ENCODE data around the gene CD47. TPM values are rescaled to one million over a fixed set of nuclear protein-coding genes. Genes with fewer than 3 reads are reported as not detected.

Gene CD47
- total RNA-seq, 1 experiment from 2014 or later, result 15.5 TPM

DNA sequence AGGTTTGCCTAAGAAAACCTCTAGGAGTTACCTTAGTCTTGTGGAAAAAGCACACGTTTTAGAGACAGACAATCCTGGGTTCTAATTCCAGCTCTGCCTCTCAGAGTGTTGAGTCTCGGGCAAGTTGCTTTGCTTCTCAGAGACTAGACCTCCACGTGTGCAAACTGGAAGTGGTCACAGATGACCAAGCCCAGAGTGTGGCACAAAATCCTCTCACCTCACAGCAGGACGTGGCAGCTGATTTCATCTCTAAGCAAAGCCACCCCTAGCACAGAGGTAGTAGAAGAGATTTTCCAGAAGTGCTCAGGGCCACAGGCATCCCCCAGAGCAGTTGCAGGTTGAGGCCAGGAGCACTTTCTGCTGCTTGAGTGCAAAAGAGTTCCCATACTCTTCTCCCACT is 79.2 kb downstream of the CD47 start:
- no peaks in the 10 kb centered on the region for H3K36me3 Mint-ChIP-seq (ENCODE audit: insufficient read depth, unreplicated experiment)
- H3K27me3 ChIP-seq (replicated peaks; ENCODE audit: control insufficient read depth, insufficient read depth, low read length), result no peaks in the 10 kb centered on the region
- no TSS peak for BruUV-seq (replicated peaks)
- H3K27me3 Mint-ChIP-seq (ENCODE audit: insufficient read depth, unreplicated experiment), result peaks cover 7% of the 10 kb centered on the region
- ChIA-PET CTCF (no interaction called here), POLR2A (no interaction called here)
- no peak overlapping the region for H3K27ac Mint-ChIP-seq (ENCODE audit: unreplicated experiment)
- DNase-seq, result no peak
- H3K9me3 Mint-ChIP-seq (ENCODE audit: unreplicated experiment), result no peaks in the 10 kb centered on the region
- H3K36me3 ChIP-seq (ENCODE audit: control insufficient read depth, insufficient read depth, low read length), result no peaks in the 10 kb centered on the region
- H3K4me3 Mint-ChIP-seq (ENCODE audit: unreplicated experiment), result no peak overlapping the region
- H3K9me3 ChIP-seq, result no peaks in the 10 kb centered on the region
- intact Hi-C loops (cut with micrococcal nuclease; ENCODE audit: unreplicated experiment), result no loop called here
- peaks cover 1% of the 10 kb centered on the region; the same call in 1 of the 2 replicates for H3K4me1 ChIP-seq
- H3K4me1 Mint-ChIP-seq (ENCODE audit: low read depth, unreplicated experiment), result peaks cover 5% of the 10 kb centered on the region
- TF ChIP-seq, protein P1, sequence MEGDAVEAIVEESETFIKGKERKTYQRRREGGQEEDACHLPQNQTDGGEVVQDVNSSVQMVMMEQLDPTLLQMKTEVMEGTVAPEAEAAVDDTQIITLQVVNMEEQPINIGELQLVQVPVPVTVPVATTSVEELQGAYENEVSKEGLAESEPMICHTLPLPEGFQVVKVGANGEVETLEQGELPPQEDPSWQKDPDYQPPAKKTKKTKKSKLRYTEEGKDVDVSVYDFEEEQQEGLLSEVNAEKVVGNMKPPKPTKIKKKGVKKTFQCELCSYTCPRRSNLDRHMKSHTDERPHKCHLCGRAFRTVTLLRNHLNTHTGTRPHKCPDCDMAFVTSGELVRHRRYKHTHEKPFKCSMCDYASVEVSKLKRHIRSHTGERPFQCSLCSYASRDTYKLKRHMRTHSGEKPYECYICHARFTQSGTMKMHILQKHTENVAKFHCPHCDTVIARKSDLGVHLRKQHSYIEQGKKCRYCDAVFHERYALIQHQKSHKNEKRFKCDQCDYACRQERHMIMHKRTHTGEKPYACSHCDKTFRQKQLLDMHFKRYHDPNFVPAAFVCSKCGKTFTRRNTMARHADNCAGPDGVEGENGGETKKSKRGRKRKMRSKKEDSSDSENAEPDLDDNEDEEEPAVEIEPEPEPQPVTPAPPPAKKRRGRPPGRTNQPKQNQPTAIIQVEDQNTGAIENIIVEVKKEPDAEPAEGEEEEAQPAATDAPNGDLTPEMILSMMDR (IDR thresholded peaks at IDR 0.05; ENCODE audit: insufficient read depth in 1 of 2, low read depth in 1 of 2, low read length in 1 of 2, severe bottlenecking in 1 of 2, unreplicated experiment in 1 of 2), result no peak
- H3K4me3 ChIP-seq (ENCODE audit: low read depth, low read length), result no peak overlapping the region

DNA sequence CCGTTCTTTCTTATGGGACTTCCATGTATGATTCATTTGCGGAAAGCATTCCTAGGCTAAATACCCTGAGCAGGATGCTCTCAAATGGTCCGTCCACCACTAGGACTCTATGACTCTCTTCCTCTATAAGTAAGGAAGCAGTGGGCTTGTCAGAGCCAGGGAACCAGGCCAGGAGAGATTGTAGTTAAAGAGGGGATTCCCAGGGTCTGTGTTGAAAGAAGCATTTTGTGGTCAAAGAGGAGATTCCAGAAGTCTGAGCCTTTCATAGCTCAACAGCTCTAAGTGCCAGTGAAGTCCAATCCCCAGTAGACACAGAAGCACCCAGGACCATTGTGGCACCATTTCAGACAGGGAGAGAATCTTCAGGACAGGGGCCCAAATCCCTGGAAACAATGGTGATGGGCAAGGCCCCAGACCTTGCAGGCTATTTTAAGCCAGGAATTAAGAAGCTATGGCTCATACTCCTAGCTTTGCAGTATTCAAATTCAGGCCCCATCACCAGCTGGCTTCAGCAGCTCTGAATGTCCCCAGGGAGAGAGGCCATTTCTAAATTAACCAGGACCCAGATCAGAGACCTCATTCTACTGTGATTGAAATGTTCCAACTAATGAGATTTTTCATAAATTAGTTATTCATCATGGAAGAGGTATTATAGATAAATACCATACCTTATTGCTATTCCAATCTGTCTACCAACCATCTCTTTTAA is 81.7 kb downstream of the CD47 start:
- no peaks in the 10 kb centered on the region for H3K9me3 ChIP-seq
- peaks cover 7% of the 10 kb centered on the region for H3K27me3 Mint-ChIP-seq (ENCODE audit: insufficient read depth, unreplicated experiment)
- H3K9me3 Mint-ChIP-seq (ENCODE audit: unreplicated experiment), result no peaks in the 10 kb centered on the region
- H3K4me3 Mint-ChIP-seq (ENCODE audit: unreplicated experiment), result no peak overlapping the region
- no peak overlapping the region for H3K27ac Mint-ChIP-seq (ENCODE audit: unreplicated experiment)
- TF ChIP-seq, protein P1 (IDR thresholded peaks at IDR 0.05; ENCODE audit: insufficient read depth in 1 of 2, low read depth in 1 of 2, low read length in 1 of 2, severe bottlenecking in 1 of 2, unreplicated experiment in 1 of 2), result no peak
- no peak overlapping the region for H3K4me3 ChIP-seq (ENCODE audit: low read depth, low read length)
- intact Hi-C loops (cut with micrococcal nuclease; ENCODE audit: unreplicated experiment), result loop anchor here (5.0 kb wide), 1 partner anchor 213 kb away; the partner anchor contains the start of gene IFT57
- POLR2A ChIA-PET, result no interaction called here
- H3K36me3 Mint-ChIP-seq (ENCODE audit: insufficient read depth, unreplicated experiment), result no peaks in the 10 kb centered on the region
- H3K4me1 Mint-ChIP-seq (ENCODE audit: low read depth, unreplicated experiment), result peaks cover 10% of the 10 kb centered on the region
- H3K36me3 ChIP-seq (ENCODE audit: control insufficient read depth, insufficient read depth, low read length), result no peaks in the 10 kb centered on the region
- CTCF ChIA-PET, result interaction anchor here (0.9 kb wide), 1 partner anchor 68 kb away, joined by 3 read pairs; no protein-coding TSS in a partner anchor
- peaks cover 9% of the 10 kb centered on the region; the same call in 1 of the 2 replicates for H3K4me1 ChIP-seq
- H3K27me3 ChIP-seq (replicated peaks; ENCODE audit: control insufficient read depth, insufficient read depth, low read length), result no peaks in the 10 kb centered on the region
- no TSS peak for BruUV-seq (replicated peaks)
- DNase-seq, result no peak

DNA sequence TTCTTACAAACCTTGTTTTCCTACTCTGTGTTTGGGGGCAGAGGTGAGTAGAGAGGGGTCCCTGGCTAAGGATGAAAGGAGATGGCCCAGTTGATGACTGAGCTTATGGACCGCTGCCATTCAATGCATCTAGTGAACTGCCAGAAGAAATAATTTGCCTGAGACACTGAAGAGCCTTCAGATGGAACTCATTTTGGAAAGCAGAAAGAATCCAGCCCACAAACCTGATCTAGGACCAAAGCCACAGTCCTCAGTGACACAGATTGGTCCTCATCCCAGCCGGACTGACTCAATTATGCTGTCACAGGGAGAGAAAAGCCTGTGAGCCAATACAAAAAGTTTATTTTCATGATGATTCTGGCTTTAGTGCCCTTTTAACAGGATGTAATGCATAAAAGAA is 82.7 kb downstream of the CD47 start:
- POLR2A ChIA-PET, result no interaction called here
- Histone ChIP-seq H3K9me3 (no peaks in the 10 kb centered on the region), H3K4me3 (ENCODE audit: low read depth, low read length) (no peak overlapping the region), H3K27me3 (replicated peaks; ENCODE audit: control insufficient read depth, insufficient read depth, low read length) (no peaks in the 10 kb centered on the region), H3K4me1 (peaks cover 9% of the 10 kb centered on the region; the same call in 1 of the 2 replicates), H3K36me3 (ENCODE audit: control insufficient read depth, insufficient read depth, low read length) (no peaks in the 10 kb centered on the region)
- TF ChIP-seq, protein P1 (IDR thresholded peaks at IDR 0.05; ENCODE audit: insufficient read depth in 1 of 2, low read depth in 1 of 2, low read length in 1 of 2, severe bottlenecking in 1 of 2, unreplicated experiment in 1 of 2), result no peak
- H3K27me3 Mint-ChIP-seq (ENCODE audit: insufficient read depth, unreplicated experiment), result peaks cover 7% of the 10 kb centered on the region
- DNase-seq, result no peak
- H3K4me3 Mint-ChIP-seq (ENCODE audit: unreplicated experiment), result no peak overlapping the region
- BruUV-seq (replicated peaks), result no TSS peak
- no peaks in the 10 kb centered on the region for H3K9me3 Mint-ChIP-seq (ENCODE audit: unreplicated experiment)
- intact Hi-C loops (cut with micrococcal nuclease; ENCODE audit: unreplicated experiment), result loop anchor here (5.0 kb wide), 1 partner anchor 214 kb away; the partner anchor contains the start of gene IFT57
- H3K4me1 Mint-ChIP-seq (ENCODE audit: low read depth, unreplicated experiment), result peaks cover 10% of the 10 kb centered on the region
- CTCF ChIA-PET, result interaction anchor here (0.9 kb wide), 1 partner anchor 67 kb away, joined by 3 read pairs; no protein-coding TSS in a partner anchor
- no peaks in the 10 kb centered on the region for H3K36me3 Mint-ChIP-seq (ENCODE audit: insufficient read depth, unreplicated experiment)
- no peak overlapping the region for H3K27ac Mint-ChIP-seq (ENCODE audit: unreplicated experiment)

Data from Caco-2 (cell line).